ENCODE results near the gene JDP2.

Gene JDP2

GRCh38 chr14:75456069-75456996 lies 28.5 kb downstream of the JDP2 start:
- no peak for TF ChIP-seq RAD21 (IDR thresholded peaks at IDR 0.05; ENCODE audit: low read depth)
- no peak for TF ChIP-seq USF1 (IDR thresholded peaks at IDR 0.05)
- no peak for TF ChIP-seq CEBPB (IDR thresholded peaks at IDR 0.05)
- no peak for TF ChIP-seq ZBTB7A (IDR thresholded peaks at IDR 0.05; ENCODE audit: low read depth)
- no peak for TF ChIP-seq REST (IDR thresholded peaks at IDR 0.05; ENCODE audit: low read depth)

- TF ChIP-seq NFIC (IDR thresholded peaks at IDR 0.05): no peak
- TF ChIP-seq FOXM1 (IDR thresholded peaks at IDR 0.05; ENCODE audit: borderline replicate concordance, low read depth): no peak
- no peak for TF ChIP-seq TCF12 (IDR thresholded peaks at IDR 0.05; ENCODE audit: low read depth)
- TF ChIP-seq YY1 (IDR thresholded peaks at IDR 0.05; ENCODE audit: low read depth): no peak
- TF ChIP-seq ZBTB7A (IDR thresholded peaks at IDR 0.05; ENCODE audit: low read depth): no peak
- no peak for TF ChIP-seq USF1 (IDR thresholded peaks at IDR 0.05)
- no peak for TF ChIP-seq CEBPB (IDR thresholded peaks at IDR 0.05)
- TF ChIP-seq EGR1 (IDR thresholded peaks at IDR 0.05): no peak
- TF ChIP-seq EP300 (IDR thresholded peaks at IDR 0.05; ENCODE audit: borderline replicate concordance): no peak
- TF ChIP-seq REST (IDR thresholded peaks at IDR 0.05; ENCODE audit: low read depth): no peak
- TF ChIP-seq TAF1 (IDR thresholded peaks at IDR 0.05; ENCODE audit: low read depth): no peak
- TF ChIP-seq MAX (IDR thresholded peaks at IDR 0.05): no peak
- no peak for TF ChIP-seq RAD21 (IDR thresholded peaks at IDR 0.05; ENCODE audit: low read depth)
- TF ChIP-seq CREB1 (IDR thresholded peaks at IDR 0.05; ENCODE audit: low read depth): no peak
Measured at GRCh38 chr14:75456997-75457335, 29.1 kb downstream of the JDP2 start.

GRCh38 chr14:75457648-75458165 lies 29.9 kb downstream of the JDP2 start:
- TF ChIP-seq TAF1 (IDR thresholded peaks at IDR 0.05; ENCODE audit: low read depth) (no peak), FOXM1 (IDR thresholded peaks at IDR 0.05; ENCODE audit: borderline replicate concordance, low read depth) (no peak), TCF12 (IDR thresholded peaks at IDR 0.05; ENCODE audit: low read depth) (no peak), REST (IDR thresholded peaks at IDR 0.05; ENCODE audit: low read depth) (no peak), USF1 (IDR thresholded peaks at IDR 0.05) (no peak), NFIC (IDR thresholded peaks at IDR 0.05) (no peak), EP300 (IDR thresholded peaks at IDR 0.05; ENCODE audit: borderline replicate concordance) (no peak), ZBTB7A (IDR thresholded peaks at IDR 0.05; ENCODE audit: low read depth) (no peak), EGR1 (IDR thresholded peaks at IDR 0.05) (no peak), CEBPB (IDR thresholded peaks at IDR 0.05) (no peak)

- TF ChIP-seq TAF1 (IDR thresholded peaks at IDR 0.05; ENCODE audit: low read depth) (no peak), REST (IDR thresholded peaks at IDR 0.05; ENCODE audit: low read depth) (no peak), USF1 (IDR thresholded peaks at IDR 0.05) (no peak), CREB1 (IDR thresholded peaks at IDR 0.05; ENCODE audit: low read depth) (no peak), RAD21 (IDR thresholded peaks at IDR 0.05; ENCODE audit: low read depth) (no peak), EP300 (IDR thresholded peaks at IDR 0.05; ENCODE audit: borderline replicate concordance) (no peak), TEAD4 (IDR thresholded peaks at IDR 0.05) (no peak), EGR1 (IDR thresholded peaks at IDR 0.05) (no peak), TCF12 (IDR thresholded peaks at IDR 0.05; ENCODE audit: low read depth) (no peak), FOXM1 (IDR thresholded peaks at IDR 0.05; ENCODE audit: borderline replicate concordance, low read depth) (no peak), CEBPB (IDR thresholded peaks at IDR 0.05) (no peak), MAX (IDR thresholded peaks at IDR 0.05) (no peak), NFIC (IDR thresholded peaks at IDR 0.05) (no peak), YY1 (IDR thresholded peaks at IDR 0.05; ENCODE audit: low read depth) (no peak), ZBTB7A (IDR thresholded peaks at IDR 0.05; ENCODE audit: low read depth) (no peak)
Measured at GRCh38 chr14:75458305-75458704, 30.5 kb downstream of the JDP2 start.

Measured in Ishikawa (cell line).